ENCODE data around the gene VPS37C. TPM values are rescaled to one million over a fixed set of nuclear protein-coding genes. Genes with fewer than 3 reads are reported as not detected.

VPS37C gene
- total and polyA plus RNA-seq, 9 of the 15 experiments (the other 6 are each of a cell fraction or from before 2014, with no cell fraction given): 0.62 to 29.8 (median 11.5) TPM

DNA sequence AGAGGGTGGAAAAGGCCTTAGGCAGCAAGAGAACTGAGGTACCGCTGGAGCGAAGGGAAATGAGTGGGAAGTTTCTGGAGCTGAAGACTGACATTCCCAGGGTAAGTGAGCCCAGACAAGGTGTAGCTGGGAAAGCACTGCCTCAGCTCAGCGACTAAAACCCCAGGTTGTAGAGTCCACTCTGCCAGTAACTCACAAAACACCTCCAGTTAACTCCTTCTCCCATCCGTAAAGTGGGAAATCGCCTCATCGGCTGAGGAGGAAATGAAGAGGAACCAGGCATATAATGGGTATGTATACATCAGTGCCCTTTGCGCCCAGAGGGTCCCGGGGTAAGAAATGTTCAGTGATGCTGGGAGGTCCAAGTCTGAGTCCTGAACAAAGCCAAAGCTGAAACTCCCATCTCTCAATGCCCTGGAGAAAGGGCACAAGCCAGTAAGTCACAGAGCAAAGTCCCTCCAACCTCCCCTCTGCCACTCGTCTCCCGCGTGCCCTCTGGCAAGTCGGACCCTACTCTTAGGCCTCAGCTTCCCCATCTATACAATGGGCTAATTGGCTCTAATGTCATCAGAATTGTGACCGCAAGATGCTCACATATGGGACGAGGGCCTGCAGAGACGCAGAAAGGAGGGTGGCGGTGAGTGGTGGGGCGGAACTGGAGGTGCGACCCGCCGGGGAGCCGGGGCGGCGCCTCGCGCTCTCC, 588 bp downstream of the VPS37C start (continued):
- TF ChIP-seq EP400 (IDR thresholded peaks at IDR 0.05) (0 out of 2 replicates have a peak, but pooled peaks have one; percentile 6), TFAP4 (CRISPR knock-in tag; IDR thresholded peaks at IDR 0.05; ENCODE audit: borderline replicate concordance) (peak; percentile 61; the same call in 1 of the 2 replicates), CCAR2 (IDR thresholded peaks at IDR 0.05; ENCODE audit: low read depth, low read length) (no peak), ZBTB9 (CRISPR knock-in tag; IDR thresholded peaks at IDR 0.05) (no peak), ZKSCAN1 (IDR thresholded peaks at IDR 0.05; ENCODE audit: low read depth, low read length) (peak; percentile 10; the same call in 1 of the 2 replicates), TAL1 (IDR thresholded peaks at IDR 0.05) (no peak), ZNF551 (CRISPR knock-in tag; IDR thresholded peaks at IDR 0.05) (no peak), KDM1A (IDR thresholded peaks at IDR 0.05) (peak; percentile 93 to 97), CTBP1 (IDR thresholded peaks at IDR 0.05; ENCODE audit: borderline replicate concordance) (no peak), ADNP (tag; IDR thresholded peaks at IDR 0.05) (peak; percentile 93), MLLT1 (IDR thresholded peaks at IDR 0.05) (peak in 1 of 2 experiments; percentile 29; a peak in 2 of 4 replicates), THRB (CRISPR knock-in tag; conservative IDR thresholded peaks at IDR 0.05) (0 out of 2 replicates have a peak, but pooled peaks have one; percentile 40), ZNF232 (CRISPR knock-in tag; IDR thresholded peaks at IDR 0.05) (0 out of 2 replicates have a peak, but pooled peaks have one; percentile 66), CXXC5 (CRISPR knock-in tag; IDR thresholded peaks at IDR 0.05) (no peak), ZNF274 (IDR thresholded peaks at IDR 0.05; ENCODE audit: borderline replicate concordance, low read depth, low read length) (no peak), CEBPG (CRISPR knock-in tag; IDR thresholded peaks at IDR 0.05) (peak; percentile 66), CEBPG (tag; conservative IDR thresholded peaks at IDR 0.05 in 1 of 2, IDR thresholded peaks at IDR 0.05 in 1 of 2) (no peak), SMARCC2 (IDR thresholded peaks at IDR 0.05; ENCODE audit: low read depth) (no peak), ZNF436 (CRISPR knock-in tag; IDR thresholded peaks at IDR 0.05) (0 out of 2 replicates have a peak, but pooled peaks have one; percentile 22)
- TF ChIP-seq, protein P1, sequence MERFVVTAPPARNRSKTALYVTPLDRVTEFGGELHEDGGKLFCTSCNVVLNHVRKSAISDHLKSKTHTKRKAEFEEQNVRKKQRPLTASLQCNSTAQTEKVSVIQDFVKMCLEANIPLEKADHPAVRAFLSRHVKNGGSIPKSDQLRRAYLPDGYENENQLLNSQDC (CRISPR knock-in tag; IDR thresholded peaks at IDR 0.05): peak; percentile 11; the same call in 1 of the 2 replicates
- TF ChIP-seq, protein P2, sequence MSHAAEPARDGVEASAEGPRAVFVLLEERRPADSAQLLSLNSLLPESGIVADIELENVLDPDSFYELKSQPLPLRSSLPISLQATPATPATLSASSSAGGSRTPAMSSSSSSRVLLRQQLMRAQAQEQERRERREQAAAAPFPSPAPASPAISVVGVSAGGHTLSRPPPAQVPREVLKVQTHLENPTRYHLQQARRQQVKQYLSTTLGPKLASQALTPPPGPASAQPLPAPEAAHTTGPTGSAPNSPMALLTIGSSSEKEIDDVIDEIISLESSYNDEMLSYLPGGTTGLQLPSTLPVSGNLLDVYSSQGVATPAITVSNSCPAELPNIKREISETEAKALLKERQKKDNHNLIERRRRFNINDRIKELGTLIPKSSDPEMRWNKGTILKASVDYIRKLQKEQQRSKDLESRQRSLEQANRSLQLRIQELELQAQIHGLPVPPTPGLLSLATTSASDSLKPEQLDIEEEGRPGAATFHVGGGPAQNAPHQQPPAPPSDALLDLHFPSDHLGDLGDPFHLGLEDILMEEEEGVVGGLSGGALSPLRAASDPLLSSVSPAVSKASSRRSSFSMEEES (CRISPR knock-in tag; IDR thresholded peaks at IDR 0.05): peak; percentile 5; the same call in 1 of the 2 replicates
